ENCODE data around the gene MBNL3.
A peak's percentile ranks its signal among the peaks of the same experiment; 100 is the strongest.

Gene MBNL3

GRCh38 chrX:132388371-132388770 is 100.5 kb downstream of the MBNL3 start:
- H3K4me3 ChIP-seq (ENCODE audit: control insufficient read depth in 1 of 7, extremely low read depth in 1 of 7, insufficient read depth in 4 of 7, low read depth in 2 of 7, low read length in 6 of 7) = no peak overlapping the region
- POLR2A ChIA-PET = no interaction called here

GRCh38 chrX:132384301-132384700 is 104.5 kb downstream of the MBNL3 start:
- Histone ChIP-seq H3K27ac (ENCODE audit: insufficient read depth in 1 of 2, low read depth in 1 of 2, low read length in 2 of 2, poor library complexity in 1 of 2, severe bottlenecking in 2 of 2) (no peak overlapping the region), H3K4me1 (ENCODE audit: control extremely low read depth in 1 of 4, control insufficient read depth in 4 of 4, insufficient read depth in 4 of 4, low read length in 3 of 4) (peaks cover 0 to 5% (median 0%) of the 10 kb centered on the region in 4 experiments), H3K4me3 (ENCODE audit: control insufficient read depth in 1 of 7, extremely low read depth in 1 of 7, insufficient read depth in 4 of 7, low read depth in 2 of 7, low read length in 6 of 7) (no peak overlapping the region), H3K9me3 (ENCODE audit: control extremely low read depth in 1 of 5, control insufficient read depth in 4 of 5, insufficient read depth in 2 of 5, low read depth in 1 of 5, low read length in 4 of 5) (no peaks in the 10 kb centered on the region), H3K27me3 (replicated peaks in 2 of 5; ENCODE audit: control insufficient read depth in 4 of 5, insufficient read depth in 5 of 5, low read length in 4 of 5) (peaks cover 0 to 3% (median 0%) of the 10 kb centered on the region in 5 experiments), H3K36me3 (ENCODE audit: control insufficient read depth in 4 of 4, insufficient read depth in 4 of 4, low read length in 3 of 4) (peaks cover 3 to 8% (median 7%) of the 10 kb centered on the region in 4 experiments)
- DNase-seq = no peak
- WGBS (ENCODE audit: insufficient coverage) = no CpG with 5 or more reads among the region's 2 CpGs
- ChIA-PET POLR2A (no interaction called here), CTCF (no interaction called here)

More at GRCh38 chrX:132388371-132388770, 100.5 kb downstream of the MBNL3 start:
- DNase-seq = no peak
- CTCF ChIA-PET = no interaction called here
- Histone ChIP-seq H3K27me3 (replicated peaks in 2 of 5; ENCODE audit: control insufficient read depth in 4 of 5, insufficient read depth in 5 of 5, low read length in 4 of 5) (no peaks in the 10 kb centered on the region), H3K36me3 (ENCODE audit: control insufficient read depth in 4 of 4, insufficient read depth in 4 of 4, low read length in 3 of 4) (peaks cover 0 to 6% (median 5%) of the 10 kb centered on the region in 4 experiments), H3K9me3 (ENCODE audit: control extremely low read depth in 1 of 5, control insufficient read depth in 4 of 5, insufficient read depth in 2 of 5, low read depth in 1 of 5, low read length in 4 of 5) (no peaks in the 10 kb centered on the region), H3K4me1 (ENCODE audit: control extremely low read depth in 1 of 4, control insufficient read depth in 4 of 4, insufficient read depth in 4 of 4, low read length in 3 of 4) (peaks cover 0 to 5% (median 0%) of the 10 kb centered on the region in 4 experiments), H3K27ac (ENCODE audit: insufficient read depth in 1 of 2, low read depth in 1 of 2, low read length in 2 of 2, poor library complexity in 1 of 2, severe bottlenecking in 2 of 2) (no peak overlapping the region)
- WGBS (ENCODE audit: insufficient coverage) = 67% methylated on average over 2 of the region's 3 CpGs

DNA sequence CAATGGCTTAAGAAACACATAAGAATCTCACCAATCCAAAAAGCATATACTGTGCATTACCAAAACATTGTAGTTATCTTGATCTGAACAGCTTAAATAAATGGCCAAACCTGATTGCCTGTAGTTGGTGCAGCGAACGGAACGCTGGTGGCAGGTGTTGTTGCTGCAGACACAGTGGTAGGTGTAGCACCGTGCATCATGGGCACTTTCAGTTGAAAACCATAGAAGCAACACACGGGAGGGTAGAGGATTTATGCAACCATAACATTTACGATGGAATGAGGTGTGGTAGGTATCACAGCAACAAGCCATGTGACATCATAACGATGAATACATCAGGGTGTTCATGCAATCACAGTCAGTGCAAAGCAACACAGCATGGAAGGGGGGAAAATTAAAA is 106.8 kb downstream of the MBNL3 start:
- DNase-seq = no peak
- Histone ChIP-seq H3K27me3 (replicated peaks in 2 of 5; ENCODE audit: control insufficient read depth in 4 of 5, insufficient read depth in 5 of 5, low read length in 4 of 5) (peaks cover 0 to 3% (median 0%) of the 10 kb centered on the region in 5 experiments), H3K4me1 (ENCODE audit: control extremely low read depth in 1 of 4, control insufficient read depth in 4 of 4, insufficient read depth in 4 of 4, low read length in 3 of 4) (peaks cover 0 to 5% (median 0%) of the 10 kb centered on the region in 4 experiments), H3K27ac (ENCODE audit: insufficient read depth in 1 of 2, low read depth in 1 of 2, low read length in 2 of 2, poor library complexity in 1 of 2, severe bottlenecking in 2 of 2) (no peak overlapping the region), H3K4me3 (ENCODE audit: control insufficient read depth in 1 of 7, extremely low read depth in 1 of 7, insufficient read depth in 4 of 7, low read depth in 2 of 7, low read length in 6 of 7) (no peak overlapping the region), H3K9me3 (ENCODE audit: control extremely low read depth in 1 of 5, control insufficient read depth in 4 of 5, insufficient read depth in 2 of 5, low read depth in 1 of 5, low read length in 4 of 5) (no peaks in the 10 kb centered on the region), H3K36me3 (ENCODE audit: control insufficient read depth in 4 of 4, insufficient read depth in 4 of 4, low read length in 3 of 4) (peaks cover 3 to 8% (median 6%) of the 10 kb centered on the region in 4 experiments)
- 82% methylated on average over 6 of the region's 7 CpGs for WGBS (ENCODE audit: insufficient coverage)
- POLR2A ChIA-PET = no interaction called here
- CTCF ChIA-PET = interaction anchor here (1.2 kb wide), 1 partner anchor 9 kb away, joined by 3 read pairs; no protein-coding TSS in a partner anchor

- POLR2A ChIA-PET = interaction anchor here (0.6 kb wide), 1 partner anchor 130 kb away, joined by 3 read pairs; no protein-coding TSS in a partner anchor
- no CpG with 5 or more reads among the region's 2 CpGs for WGBS (ENCODE audit: insufficient coverage)
- Histone ChIP-seq H3K4me3 (ENCODE audit: control insufficient read depth in 1 of 7, extremely low read depth in 1 of 7, insufficient read depth in 4 of 7, low read depth in 2 of 7, low read length in 6 of 7) (no peak overlapping the region), H3K9me3 (ENCODE audit: control extremely low read depth in 1 of 5, control insufficient read depth in 4 of 5, insufficient read depth in 2 of 5, low read depth in 1 of 5, low read length in 4 of 5) (no peaks in the 10 kb centered on the region), H3K27me3 (replicated peaks in 2 of 5; ENCODE audit: control insufficient read depth in 4 of 5, insufficient read depth in 5 of 5, low read length in 4 of 5) (peaks cover 0 to 2% (median 0%) of the 10 kb centered on the region in 5 experiments), H3K27ac (ENCODE audit: insufficient read depth in 1 of 2, low read depth in 1 of 2, low read length in 2 of 2, poor library complexity in 1 of 2, severe bottlenecking in 2 of 2) (no peak overlapping the region), H3K4me1 (ENCODE audit: control extremely low read depth in 1 of 4, control insufficient read depth in 4 of 4, insufficient read depth in 4 of 4, low read length in 3 of 4) (no peaks in the 10 kb centered on the region), H3K36me3 (ENCODE audit: control insufficient read depth in 4 of 4, insufficient read depth in 4 of 4, low read length in 3 of 4) (peaks cover 2 to 4% (median 3%) of the 10 kb centered on the region in 4 experiments)
- CTCF ChIA-PET = no interaction called here
- no peak for DNase-seq
Measured at GRCh38 chrX:132378281-132378680, 110.6 kb downstream of the MBNL3 start.

- Histone ChIP-seq H3K9me3 (ENCODE audit: control extremely low read depth in 1 of 5, control insufficient read depth in 4 of 5, insufficient read depth in 2 of 5, low read depth in 1 of 5, low read length in 4 of 5) (no peaks in the 10 kb centered on the region), H3K36me3 (ENCODE audit: control insufficient read depth in 4 of 4, insufficient read depth in 4 of 4, low read length in 3 of 4) (peaks cover 0 to 3% (median 0%) of the 10 kb centered on the region in 4 experiments), H3K27me3 (replicated peaks in 2 of 5; ENCODE audit: control insufficient read depth in 4 of 5, insufficient read depth in 5 of 5, low read length in 4 of 5) (peaks cover 0 to 3% (median 0%) of the 10 kb centered on the region in 5 experiments), H3K4me3 (ENCODE audit: control insufficient read depth in 1 of 7, extremely low read depth in 1 of 7, insufficient read depth in 4 of 7, low read depth in 2 of 7, low read length in 6 of 7) (no peak overlapping the region), H3K4me1 (ENCODE audit: control extremely low read depth in 1 of 4, control insufficient read depth in 4 of 4, insufficient read depth in 4 of 4, low read length in 3 of 4) (no peaks in the 10 kb centered on the region), H3K27ac (ENCODE audit: insufficient read depth in 1 of 2, low read depth in 1 of 2, low read length in 2 of 2, poor library complexity in 1 of 2, severe bottlenecking in 2 of 2) (no peak overlapping the region)
- 57% methylated on average over 1 of the region's 2 CpGs for WGBS (ENCODE audit: insufficient coverage)
- ChIA-PET CTCF (no interaction called here), POLR2A (no interaction called here)
- peak in 2 of 3 donors; percentile 10 to 21 for DNase-seq
Measured at GRCh38 chrX:132375941-132376340, 112.9 kb downstream of the MBNL3 start.

GRCh38 chrX:132373610-132374009 is 115.2 kb downstream of the MBNL3 start:
- Histone ChIP-seq H3K36me3 (ENCODE audit: control insufficient read depth in 4 of 4, insufficient read depth in 4 of 4, low read length in 3 of 4) (no peaks in the 10 kb centered on the region), H3K4me1 (ENCODE audit: control extremely low read depth in 1 of 4, control insufficient read depth in 4 of 4, insufficient read depth in 4 of 4, low read length in 3 of 4) (no peaks in the 10 kb centered on the region), H3K4me3 (ENCODE audit: control insufficient read depth in 1 of 7, extremely low read depth in 1 of 7, insufficient read depth in 4 of 7, low read depth in 2 of 7, low read length in 6 of 7) (no peak overlapping the region), H3K27me3 (replicated peaks in 2 of 5; ENCODE audit: control insufficient read depth in 4 of 5, insufficient read depth in 5 of 5, low read length in 4 of 5) (peaks cover 0 to 4% (median 0%) of the 10 kb centered on the region in 5 experiments), H3K9me3 (ENCODE audit: control extremely low read depth in 1 of 5, control insufficient read depth in 4 of 5, insufficient read depth in 2 of 5, low read depth in 1 of 5, low read length in 4 of 5) (no peaks in the 10 kb centered on the region), H3K27ac (ENCODE audit: insufficient read depth in 1 of 2, low read depth in 1 of 2, low read length in 2 of 2, poor library complexity in 1 of 2, severe bottlenecking in 2 of 2) (no peak overlapping the region)
- CTCF ChIA-PET = no interaction called here
- WGBS (ENCODE audit: insufficient coverage) = 92% methylated on average over 2 of the region's 3 CpGs
- DNase-seq = no peak
- POLR2A ChIA-PET = no interaction called here

- no peak overlapping the region for H3K4me3 ChIP-seq (ENCODE audit: control insufficient read depth in 1 of 7, extremely low read depth in 1 of 7, insufficient read depth in 4 of 7, low read depth in 2 of 7, low read length in 6 of 7)
- no peaks in the 10 kb centered on the region for H3K4me1 ChIP-seq (ENCODE audit: control extremely low read depth in 1 of 4, control insufficient read depth in 4 of 4, insufficient read depth in 4 of 4, low read length in 3 of 4)
- H3K27me3 ChIP-seq (replicated peaks in 2 of 5; ENCODE audit: control insufficient read depth in 4 of 5, insufficient read depth in 5 of 5, low read length in 4 of 5) = peaks cover 0 to 4% (median 0%) of the 10 kb centered on the region in 5 experiments
- H3K9me3 ChIP-seq (ENCODE audit: control extremely low read depth in 1 of 5, control insufficient read depth in 4 of 5, insufficient read depth in 2 of 5, low read depth in 1 of 5, low read length in 4 of 5) = no peaks in the 10 kb centered on the region
- DNase-seq = no peak
- H3K27ac ChIP-seq (ENCODE audit: insufficient read depth in 1 of 2, low read depth in 1 of 2, low read length in 2 of 2, poor library complexity in 1 of 2, severe bottlenecking in 2 of 2) = no peak overlapping the region
- no peaks in the 10 kb centered on the region for H3K36me3 ChIP-seq (ENCODE audit: control insufficient read depth in 4 of 4, insufficient read depth in 4 of 4, low read length in 3 of 4)
- ChIA-PET POLR2A (no interaction called here), CTCF (no interaction called here)
- WGBS (ENCODE audit: insufficient coverage) = 100% methylated on average over 1 of the region's 2 CpGs
Measured at GRCh38 chrX:132369617-132370326, 119.1 kb downstream of the MBNL3 start.
